Right atrium auricular region (tissue), 2 donors: ENCODE measurements around the gene ANXA4. TPM values are rescaled to one million over a fixed set of nuclear protein-coding genes. Genes with fewer than 3 reads are reported as not detected.

Experiments used
- DNase-seq: peaks from one replicate; pipeline ENCODE4 v3.0.0-alpha.2; 2019; ENCODE audit warnings: low spot score
- H3K27ac ChIP-seq, 2 donors: fragments of 200-600 bp; sonication (generic); 1 replicate in 1 of 2; 2 replicates in 1 of 2; pipeline ENCODE4 v1.5.1; 2016 to 2019
- H3K27me3 ChIP-seq, 2 donors: fragments of 200-600 bp; sonication (generic); one replicate each; pipeline versions ENCODE4 v1.5.1 to v1.6.0; 2017 to 2019
- H3K36me3 ChIP-seq: fragments of 200-600 bp; sonication (generic); one replicate; pipeline ENCODE4 v1.5.1; 2016
- H3K4me1 ChIP-seq, 2 donors: fragments of 200-600 bp; sonication (generic); one replicate each; pipeline versions ENCODE4 v1.5.1 to v1.6.0; 2017 to 2019
- H3K4me3 ChIP-seq, 2 donors: fragments of 200-600 bp; sonication (generic); 1 replicate in 1 of 2; 2 replicates in 1 of 2; pipeline ENCODE4 v1.5.1; 2017 to 2019; ENCODE audit warnings: mild to moderate bottlenecking in 1 of 2, moderate library complexity in 1 of 2
- H3K9me3 ChIP-seq, 2 donors: fragments of 200-600 bp; sonication (generic); one replicate each; pipeline ENCODE4 v1.5.1; 2019
- total RNA-seq, 2 donors: library from RNA; depleted of rRNA; stranded (reverse); fragments of >200 nt; gene quantifications; one replicate each; pipeline ENCODE4 v1.1.0, GENCODE V29; 2016
- TF ChIP-seq, protein P1 (sequence below), 2 donors: fragments of 200-600 bp; sonication (generic); IDR thresholded peaks; one replicate each; pipeline ENCODE4 v1.5.1; 2019; ENCODE audit warnings: antibody characterized with exemption in 2 of 2

The ANXA4 gene
- total RNA-seq, 2 donors from 2014 or later: 12.7 to 25.9 TPM

DNA sequence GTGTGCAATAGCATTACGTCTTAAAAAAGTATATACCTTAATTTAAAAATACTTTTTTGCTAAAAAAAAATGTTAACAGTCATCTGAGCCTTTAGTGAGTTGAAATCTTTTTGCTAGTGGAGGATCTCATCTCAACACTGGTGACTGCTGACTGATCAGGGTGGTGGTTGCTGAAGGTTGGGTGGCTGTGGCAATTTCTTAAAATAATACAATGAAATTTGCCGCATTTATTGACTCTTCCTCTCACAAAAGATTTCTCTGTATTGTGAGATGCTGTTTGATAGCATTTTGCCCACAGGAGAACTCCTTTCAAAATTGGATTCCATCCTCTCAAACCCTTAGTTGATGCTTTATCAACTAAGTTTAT, 46.1 kb upstream of the ANXA4 start:
- TF ChIP-seq, protein P1, sequence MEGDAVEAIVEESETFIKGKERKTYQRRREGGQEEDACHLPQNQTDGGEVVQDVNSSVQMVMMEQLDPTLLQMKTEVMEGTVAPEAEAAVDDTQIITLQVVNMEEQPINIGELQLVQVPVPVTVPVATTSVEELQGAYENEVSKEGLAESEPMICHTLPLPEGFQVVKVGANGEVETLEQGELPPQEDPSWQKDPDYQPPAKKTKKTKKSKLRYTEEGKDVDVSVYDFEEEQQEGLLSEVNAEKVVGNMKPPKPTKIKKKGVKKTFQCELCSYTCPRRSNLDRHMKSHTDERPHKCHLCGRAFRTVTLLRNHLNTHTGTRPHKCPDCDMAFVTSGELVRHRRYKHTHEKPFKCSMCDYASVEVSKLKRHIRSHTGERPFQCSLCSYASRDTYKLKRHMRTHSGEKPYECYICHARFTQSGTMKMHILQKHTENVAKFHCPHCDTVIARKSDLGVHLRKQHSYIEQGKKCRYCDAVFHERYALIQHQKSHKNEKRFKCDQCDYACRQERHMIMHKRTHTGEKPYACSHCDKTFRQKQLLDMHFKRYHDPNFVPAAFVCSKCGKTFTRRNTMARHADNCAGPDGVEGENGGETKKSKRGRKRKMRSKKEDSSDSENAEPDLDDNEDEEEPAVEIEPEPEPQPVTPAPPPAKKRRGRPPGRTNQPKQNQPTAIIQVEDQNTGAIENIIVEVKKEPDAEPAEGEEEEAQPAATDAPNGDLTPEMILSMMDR (IDR thresholded peaks at IDR 0.05): no peak
- no peak overlapping the region for H3K27ac ChIP-seq
- no peaks in the 10 kb centered on the region for H3K36me3 ChIP-seq
- no peak for DNase-seq
- H3K4me1 ChIP-seq: peaks cover 0 to 10% of the 10 kb centered on the region in 2 donors
- no peaks in the 10 kb centered on the region for H3K27me3 ChIP-seq
- H3K9me3 ChIP-seq: no peaks in the 10 kb centered on the region
- no peak overlapping the region for H3K4me3 ChIP-seq

DNA sequence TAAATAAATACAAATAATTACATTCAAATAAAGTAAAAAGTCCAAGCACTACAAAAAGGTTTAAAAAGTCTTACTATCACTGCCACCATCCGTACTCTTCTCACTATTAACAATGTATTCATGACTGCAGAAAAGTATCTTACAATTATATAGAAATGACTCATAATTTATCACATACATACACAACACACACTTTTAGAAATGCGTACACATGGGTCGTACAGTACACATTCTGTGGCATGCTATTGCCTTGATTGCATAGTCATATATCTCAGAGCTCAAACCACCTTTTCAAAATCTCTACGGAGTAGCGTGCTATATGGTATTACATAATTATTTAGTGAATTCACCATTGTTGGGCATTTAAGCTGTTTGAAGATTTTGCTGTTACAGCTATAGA, 41.6 kb upstream of the ANXA4 start:
- H3K4me3 ChIP-seq: no peak overlapping the region
- no peak for DNase-seq
- no peaks in the 10 kb centered on the region for H3K36me3 ChIP-seq
- H3K27ac ChIP-seq: no peak overlapping the region
- H3K4me1 ChIP-seq: no peaks in the 10 kb centered on the region
- no peaks in the 10 kb centered on the region for H3K9me3 ChIP-seq
- TF ChIP-seq, protein P1 (IDR thresholded peaks at IDR 0.05): no peak
- no peaks in the 10 kb centered on the region for H3K27me3 ChIP-seq

- H3K4me3 ChIP-seq: no peak overlapping the region
- DNase-seq: no peak
- TF ChIP-seq, protein P1 (IDR thresholded peaks at IDR 0.05): no peak
- no peaks in the 10 kb centered on the region for H3K4me1 ChIP-seq
- H3K36me3 ChIP-seq: no peaks in the 10 kb centered on the region
- H3K27ac ChIP-seq: no peak overlapping the region
- no peaks in the 10 kb centered on the region for H3K9me3 ChIP-seq
- no peaks in the 10 kb centered on the region for H3K27me3 ChIP-seq
These were observed 40.6 kb upstream of the ANXA4 start for GRCh38 chr2:69701100-69701945.

GRCh38 chr2:69703189-69703588, 38.7 kb upstream of the ANXA4 start:
- TF ChIP-seq, protein P1 (IDR thresholded peaks at IDR 0.05): no peak

GRCh38 chr2:69704446-69704845, 37.5 kb upstream of the ANXA4 start:
- Histone ChIP-seq H3K27ac (no peak overlapping the region), H3K9me3 (no peaks in the 10 kb centered on the region), H3K4me1 (no peaks in the 10 kb centered on the region), H3K27me3 (no peaks in the 10 kb centered on the region), H3K36me3 (no peaks in the 10 kb centered on the region), H3K4me3 (no peak overlapping the region)
- TF ChIP-seq, protein P1 (IDR thresholded peaks at IDR 0.05): no peak
- no peak for DNase-seq

More at GRCh38 chr2:69703189-69703588, 38.7 kb upstream of the ANXA4 start:
- Histone ChIP-seq H3K4me3 (no peak overlapping the region), H3K27ac (no peak overlapping the region), H3K36me3 (no peaks in the 10 kb centered on the region), H3K27me3 (no peaks in the 10 kb centered on the region), H3K9me3 (no peaks in the 10 kb centered on the region), H3K4me1 (no peaks in the 10 kb centered on the region)
- DNase-seq: no peak
